K562 (cell line): ENCODE data around the gene NR1D2.

Experiments
- BRD4 ChIP-seq: fragments of 200-600 bp; sonication (generic); IDR thresholded peaks from 2 replicates; pipeline ENCODE4 v1.6.1; 2017; ENCODE audit warnings: inconsistent platforms
- EP300 ChIP-seq: IDR thresholded peaks from 2 replicates; pipeline ENCODE4 v1.6.1; 2012; ENCODE audit warnings: low read length, improper control_type of control experiment
- NONO ChIP-seq, 2 experiments: fragments of 200-400 bp in 1 of 2; fragments of 450-650 bp in 1 of 2; formaldehyde crosslinking in 1 of 2; IDR thresholded peaks; 2 replicates each; pipeline ENCODE4 v1.6.1; 2017; ENCODE audit warnings: low read depth in 2 of 2, mild to moderate bottlenecking in 2 of 2, moderate library complexity in 2 of 2, low read length in 1 of 2
- POLR2A ChIP-seq: fragments of 450-650 bp; conservative IDR thresholded peaks from 2 replicates; pipeline ENCODE4 v1.6.1; 2016
- RB1 ChIP-seq: fragments of 450-650 bp; IDR thresholded peaks from 2 replicates; pipeline ENCODE4 v1.6.1; 2017; ENCODE audit warnings: low read depth, mild to moderate bottlenecking
- TAF1 ChIP-seq: IDR thresholded peaks from 2 replicates; pipeline ENCODE4 v1.6.1; 2011; ENCODE audit warnings: mild to moderate bottlenecking, low read length, moderate library complexity; ENCODE audit not compliant: insufficient read depth, control insufficient read depth, severe bottlenecking; ENCODE audit errors: extremely low read depth
- TEAD1 ChIP-seq, 2 experiments: fragments of 450-650 bp in 1 of 2; sonication (generic) in 1 of 2; formaldehyde crosslinking; IDR thresholded peaks; 2 replicates each; pipeline versions ENCODE4 v1.4.0 to v1.8.0; 2020 to 2022; ENCODE audit warnings: mild to moderate bottlenecking in 2 of 2, missing genetic modification reagents in 1 of 2
- THRA ChIP-seq: fragments of 450-650 bp; IDR thresholded peaks from 2 replicates; pipeline ENCODE4 v1.6.1; 2017; ENCODE audit warnings: mild to moderate bottlenecking, moderate library complexity
- ZNF146 ChIP-seq: IDR thresholded peaks from one replicate; pipeline ENCODE4 v1.6.1; 2018; ENCODE audit warnings: missing compliant biosample characterization; ENCODE audit not compliant: unreplicated experiment
- ZNF263 ChIP-seq: sonication (generic); formaldehyde crosslinking; IDR thresholded peaks from 2 replicates; pipeline ENCODE4 v1.8.0; 2022; ENCODE audit warnings: mild to moderate bottlenecking, missing genetic modification reagents, borderline replicate concordance
- ZNF561 ChIP-seq: fragments of 450-650 bp; formaldehyde crosslinking; conservative IDR thresholded peaks from 2 replicates; pipeline ENCODE4 v1.4.0; 2020; ENCODE audit warnings: mild to moderate bottlenecking, moderate library complexity
- ZZZ3 ChIP-seq: fragments of 450-650 bp; IDR thresholded peaks from 2 replicates; pipeline ENCODE4 v1.6.1; 2016; ENCODE audit warnings: antibody characterized with exemption, mild to moderate bottlenecking, moderate library complexity
- TF ChIP-seq, protein P1 (sequence below), 3 experiments: IDR thresholded peaks in 2 of 3; conservative IDR thresholded peaks in 1 of 3; 2 replicates each; pipeline ENCODE4 v1.5.1; 2011 to 2012; ENCODE audit warnings: low read length in 3 of 3, mild to moderate bottlenecking in 3 of 3, control low read depth in 2 of 3, improper control_type of control experiment in 1 of 3, inconsistent platforms in 1 of 3, low read depth in 1 of 3, mixed read lengths in 1 of 3, moderate library complexity in 1 of 3; ENCODE audit not compliant: insufficient read depth in 2 of 3

GRCh38 chr3:23954144-23954543 lies 9.1 kb downstream of the NR1D2 start:
- TF ChIP-seq, protein P1, sequence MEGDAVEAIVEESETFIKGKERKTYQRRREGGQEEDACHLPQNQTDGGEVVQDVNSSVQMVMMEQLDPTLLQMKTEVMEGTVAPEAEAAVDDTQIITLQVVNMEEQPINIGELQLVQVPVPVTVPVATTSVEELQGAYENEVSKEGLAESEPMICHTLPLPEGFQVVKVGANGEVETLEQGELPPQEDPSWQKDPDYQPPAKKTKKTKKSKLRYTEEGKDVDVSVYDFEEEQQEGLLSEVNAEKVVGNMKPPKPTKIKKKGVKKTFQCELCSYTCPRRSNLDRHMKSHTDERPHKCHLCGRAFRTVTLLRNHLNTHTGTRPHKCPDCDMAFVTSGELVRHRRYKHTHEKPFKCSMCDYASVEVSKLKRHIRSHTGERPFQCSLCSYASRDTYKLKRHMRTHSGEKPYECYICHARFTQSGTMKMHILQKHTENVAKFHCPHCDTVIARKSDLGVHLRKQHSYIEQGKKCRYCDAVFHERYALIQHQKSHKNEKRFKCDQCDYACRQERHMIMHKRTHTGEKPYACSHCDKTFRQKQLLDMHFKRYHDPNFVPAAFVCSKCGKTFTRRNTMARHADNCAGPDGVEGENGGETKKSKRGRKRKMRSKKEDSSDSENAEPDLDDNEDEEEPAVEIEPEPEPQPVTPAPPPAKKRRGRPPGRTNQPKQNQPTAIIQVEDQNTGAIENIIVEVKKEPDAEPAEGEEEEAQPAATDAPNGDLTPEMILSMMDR (IDR thresholded peaks at IDR 0.05 in 2 of 3, conservative IDR thresholded peaks at IDR 0.05 in 1 of 3; ENCODE audit: insufficient read depth in 2 of 3, low read depth in 1 of 3, low read length in 3 of 3): no peak
- no peak for TF ChIP-seq BRD4
- no peak for TF ChIP-seq ZZZ3
- TF ChIP-seq RB1: no peak
- TF ChIP-seq POLR2A: no peak
- no peak for TF ChIP-seq NONO (IDR thresholded peaks at IDR 0.05; ENCODE audit: low read depth in 2 of 2, low read length in 1 of 2)
- TF ChIP-seq TEAD1 (CRISPR knock-in tag; IDR thresholded peaks at IDR 0.05): no peak
- TF ChIP-seq ZNF263 (CRISPR knock-in tag): no peak
- no peak for TF ChIP-seq ZNF561 (CRISPR knock-in tag)
- no peak for TF ChIP-seq EP300
- no peak for TF ChIP-seq THRA
- TF ChIP-seq TAF1: no peak
- TF ChIP-seq ZNF146 (CRISPR knock-in tag): no peak
